PC-9 (cell line): ENCODE measurements around the gene AMBRA1. TPM values are rescaled to one million over a fixed set of nuclear protein-coding genes. Genes with fewer than 3 reads are reported as not detected.
"Not testable (repeated sequence)": the region's sequence is repeated elsewhere in the genome, so short reads cannot be mapped to it uniquely, and the experiment has no call there.

Source experiments
- BruUV-seq: library from RNA; stranded (reverse); fragments of 400-500 nt; replicated peaks from 2 replicates; lab custom pipeline; 2021; lab: Mats Ljungman, UMichigan
- CTCF ChIA-PET: fragments of 300-600 bp; sonication (Branson Sonifier 250); formaldehyde crosslinking; loops from one replicate; lab custom pipeline; 2022; ENCODE audit warnings: antibody characterized with exemption; lab: Charles Lee
- POLR2A ChIA-PET: fragments of 300-600 bp; sonication (Branson Sonifier 250); formaldehyde crosslinking; loops from one replicate; lab custom pipeline; 2022; ENCODE audit warnings: antibody characterized with exemption; ENCODE audit not compliant: unreplicated experiment; lab: Charles Lee
- DNase-seq, 2 experiments: peaks; one replicate each; pipeline versions ENCODE4 v3.0.0 to v3.0.0-alpha.2; 2015 to 2022; ENCODE audit warnings: mixed read lengths in 1 of 2
- H2AFZ ChIP-seq: fragments of 200-600 bp; sonication (generic); 2 replicates; pipeline ENCODE4 v1.8.1; 2017; ENCODE audit warnings: antibody characterized with exemption
- H3F3A ChIP-seq: fragments of 200-600 bp; sonication (generic); 2 replicates; pipeline ENCODE4 v1.8.1; 2017; ENCODE audit warnings: antibody characterized with exemption, mild to moderate bottlenecking, low read depth; ENCODE audit not compliant: insufficient read depth
- H3K27ac ChIP-seq: fragments of 200-600 bp; sonication (generic); 2 replicates; pipeline ENCODE4 v1.6.1; 2016; ENCODE audit warnings: mixed run types
- H3K27me3 ChIP-seq: fragments of 200-600 bp; sonication (generic); 2 replicates; pipeline ENCODE4 v1.6.1; 2016; ENCODE audit warnings: low read depth, mixed run types; ENCODE audit not compliant: insufficient read depth
- H3K36me3 ChIP-seq: fragments of 200-600 bp; sonication (generic); 2 replicates; pipeline ENCODE4 v1.6.1; 2016; ENCODE audit warnings: low read depth, mixed run types
- H3K4me1 ChIP-seq: fragments of 200-600 bp; sonication (generic); replicated peaks from 2 replicates; pipeline ENCODE4 v1.6.1; 2016; ENCODE audit warnings: mixed run types; ENCODE audit not compliant: insufficient read depth
- H3K4me2 ChIP-seq: fragments of 200-600 bp; sonication (generic); 2 replicates; pipeline ENCODE4 v1.6.1; 2017; ENCODE audit warnings: mixed run types
- H3K4me3 ChIP-seq: fragments of 200-600 bp; sonication (generic); 2 replicates; pipeline ENCODE4 v1.6.1; 2016; ENCODE audit warnings: mixed run types
- H3K79me2 ChIP-seq: fragments of 200-600 bp; sonication (generic); 2 replicates; pipeline ENCODE4 v1.6.1; 2017; ENCODE audit warnings: low read depth, mixed run types
- H3K9me2 ChIP-seq: fragments of 200-600 bp; sonication (generic); 2 replicates; pipeline ENCODE4 v1.8.1; 2017; ENCODE audit warnings: mild to moderate bottlenecking; ENCODE audit not compliant: insufficient read depth
- H3K9me3 ChIP-seq: fragments of 200-600 bp; sonication (generic); 2 replicates; pipeline ENCODE4 v1.8.1; 2016; ENCODE audit warnings: low read depth; ENCODE audit not compliant: insufficient read depth
- H4K20me1 ChIP-seq: fragments of 200-600 bp; sonication (generic); 2 replicates; pipeline ENCODE4 v1.8.1; 2017; ENCODE audit not compliant: insufficient read depth
- EZH2 ChIP-seq: fragments of 200-600 bp; sonication (generic); IDR thresholded peaks from 2 replicates; pipeline ENCODE4 v1.8.0; 2017; ENCODE audit warnings: antibody characterized with exemption, low read depth
- intact Hi-C: fragments of 100-400 bp; cut with micrococcal nuclease; formaldehyde crosslinking; loops from one replicate; pipeline ENCODE4 v1.10.0; 2022; ENCODE audit not compliant: unreplicated experiment
- total RNA-seq: library from RNA; stranded (reverse); gene quantifications from 2 replicates; pipeline ENCODE4 v1.2.3, GENCODE V29; 2021
- TF ChIP-seq, protein P1 (sequence below): fragments of 200-600 bp; sonication (generic); conservative IDR thresholded peaks from 2 replicates; pipeline ENCODE4 v1.6.1; 2017; ENCODE audit warnings: mixed run types, antibody characterized with exemption, mild to moderate bottlenecking, moderate library complexity

The AMBRA1 gene
- total RNA-seq, 1 experiment from 2014 or later = 41.4 TPM

DNA sequence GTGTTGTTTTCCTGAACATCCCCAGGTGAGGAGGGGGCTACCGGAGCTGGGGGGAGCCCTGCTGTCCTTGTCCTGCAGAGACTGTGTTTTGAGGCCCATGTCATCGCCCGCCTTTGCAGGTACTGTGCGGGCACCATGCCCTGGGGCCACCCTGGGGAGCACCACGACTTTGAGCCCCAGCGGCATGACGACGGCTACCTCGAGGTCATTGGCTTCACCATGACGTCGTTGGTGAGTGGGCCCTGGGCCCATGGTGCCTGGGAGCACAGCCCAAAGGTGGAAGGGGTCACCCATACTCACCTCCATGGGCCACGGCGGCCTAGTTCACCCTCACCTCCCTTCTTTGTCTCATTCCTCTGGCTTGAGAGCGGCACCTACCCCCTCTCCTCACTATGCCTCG lies 219.0 kb downstream of the AMBRA1 start:
- no TSS peak for BruUV-seq
- no peak for DNase-seq
- Histone ChIP-seq H3K27ac (no peak overlapping the region), H2AFZ (no peak overlapping the region), H3K79me2 (no peaks in the 10 kb centered on the region), H3K9me3 (no peaks in the 10 kb centered on the region), H3K4me2 (no peak overlapping the region), H3K27me3 (no peaks in the 10 kb centered on the region), H3F3A (peaks cover 36% of the 10 kb centered on the region), H3K36me3 (peaks cover 6% of the 10 kb centered on the region; the same call in 1 of the 2 replicates), H3K9me2 (no peaks in the 10 kb centered on the region), H3K4me1 (no peaks in the 10 kb centered on the region), H3K4me3 (no peak overlapping the region), H4K20me1 (no peaks in the 10 kb centered on the region)
- intact Hi-C loops = no loop called here
- ChIA-PET POLR2A (no interaction called here), CTCF (no interaction called here)
- TF ChIP-seq EZH2 = no peak
- TF ChIP-seq, protein P1, sequence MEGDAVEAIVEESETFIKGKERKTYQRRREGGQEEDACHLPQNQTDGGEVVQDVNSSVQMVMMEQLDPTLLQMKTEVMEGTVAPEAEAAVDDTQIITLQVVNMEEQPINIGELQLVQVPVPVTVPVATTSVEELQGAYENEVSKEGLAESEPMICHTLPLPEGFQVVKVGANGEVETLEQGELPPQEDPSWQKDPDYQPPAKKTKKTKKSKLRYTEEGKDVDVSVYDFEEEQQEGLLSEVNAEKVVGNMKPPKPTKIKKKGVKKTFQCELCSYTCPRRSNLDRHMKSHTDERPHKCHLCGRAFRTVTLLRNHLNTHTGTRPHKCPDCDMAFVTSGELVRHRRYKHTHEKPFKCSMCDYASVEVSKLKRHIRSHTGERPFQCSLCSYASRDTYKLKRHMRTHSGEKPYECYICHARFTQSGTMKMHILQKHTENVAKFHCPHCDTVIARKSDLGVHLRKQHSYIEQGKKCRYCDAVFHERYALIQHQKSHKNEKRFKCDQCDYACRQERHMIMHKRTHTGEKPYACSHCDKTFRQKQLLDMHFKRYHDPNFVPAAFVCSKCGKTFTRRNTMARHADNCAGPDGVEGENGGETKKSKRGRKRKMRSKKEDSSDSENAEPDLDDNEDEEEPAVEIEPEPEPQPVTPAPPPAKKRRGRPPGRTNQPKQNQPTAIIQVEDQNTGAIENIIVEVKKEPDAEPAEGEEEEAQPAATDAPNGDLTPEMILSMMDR = no peak

DNA sequence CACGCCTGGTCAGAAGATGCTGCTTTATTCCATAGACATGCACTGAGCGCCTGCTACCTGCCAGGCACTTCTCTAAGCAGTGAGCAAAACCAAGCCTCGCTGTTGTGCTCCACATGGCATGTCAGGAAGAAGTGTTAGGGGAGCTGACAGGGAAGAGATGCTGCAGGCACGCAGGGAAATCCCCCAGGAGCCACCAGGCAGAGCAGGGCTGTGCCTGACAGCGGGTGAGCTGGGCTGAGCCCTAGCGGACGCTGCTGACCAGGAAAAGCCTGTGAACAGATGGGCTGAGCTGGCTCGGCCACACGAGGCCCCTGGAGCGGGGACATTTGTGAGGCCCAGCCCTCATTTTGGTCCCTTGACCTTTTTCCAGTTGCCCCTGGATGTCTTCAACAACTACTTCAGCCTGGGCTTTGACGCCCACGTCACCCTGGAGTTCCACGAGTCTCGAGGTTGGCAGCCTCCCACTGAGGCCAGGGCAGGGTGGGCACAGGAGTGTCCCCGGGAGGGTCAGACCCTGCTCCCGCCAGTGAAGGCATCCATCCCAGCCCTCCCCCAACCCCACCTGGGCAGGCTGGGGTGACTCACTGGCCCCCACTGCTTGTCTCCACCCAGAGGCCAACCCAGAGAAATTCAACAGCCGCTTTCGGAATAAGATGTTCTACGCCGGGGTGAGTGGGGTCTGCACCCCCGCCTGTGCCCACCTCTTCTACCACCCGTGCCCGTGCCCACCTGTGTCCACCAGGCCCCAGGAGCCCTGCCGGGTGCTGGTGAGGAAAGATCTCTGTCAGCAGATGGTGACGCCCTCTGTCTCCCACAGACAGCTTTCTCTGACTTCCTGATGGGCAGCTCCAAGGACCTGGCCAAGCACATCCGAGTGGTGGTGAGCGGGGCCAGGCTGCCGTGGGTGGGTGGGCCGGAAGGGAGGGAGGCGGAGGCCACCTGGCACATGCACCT lies 219.8 kb downstream of the AMBRA1 start:
- no TSS peak for BruUV-seq
- Histone ChIP-seq H3K4me3 (no peak overlapping the region), H4K20me1 (no peaks in the 10 kb centered on the region), H3K9me2 (no peaks in the 10 kb centered on the region), H2AFZ (no peak overlapping the region), H3K79me2 (no peaks in the 10 kb centered on the region), H3K27ac (no peak overlapping the region), H3K36me3 (peaks cover 8% of the 10 kb centered on the region; the same call in 1 of the 2 replicates), H3K4me1 (no peaks in the 10 kb centered on the region), H3K27me3 (no peaks in the 10 kb centered on the region), H3F3A (peaks cover 31% of the 10 kb centered on the region), H3K4me2 (no peak overlapping the region), H3K9me3 (no peaks in the 10 kb centered on the region)
- no peak for TF ChIP-seq EZH2
- TF ChIP-seq, protein P1 = no peak
- ChIA-PET POLR2A (no interaction called here), CTCF (no interaction called here)
- intact Hi-C loops = no loop called here
- DNase-seq = no peak

- CTCF ChIA-PET, H3K4me3 ChIP-seq, H3K4me1 ChIP-seq, H2AFZ ChIP-seq, H3K9me3 ChIP-seq, H3K79me2 ChIP-seq, H3K36me3 ChIP-seq, POLR2A ChIA-PET, H3K27ac ChIP-seq, H3K9me2 ChIP-seq, BruUV-seq, H3K4me2 ChIP-seq, intact Hi-C loops, H3K27me3 ChIP-seq, DNase-seq, H4K20me1 ChIP-seq: not testable (repeated sequence)
- H3F3A ChIP-seq = peaks cover 17% of the 10 kb centered on the region; the same call in 1 of the 2 replicates
Measured at GRCh38 chr11:46372501-46372900, 221.3 kb downstream of the AMBRA1 start.
